Mesothelial cell of epicardium (in vitro differentiated cells): ENCODE measurements around the gene SIK3. TPM values are rescaled to one million over a fixed set of nuclear protein-coding genes. Genes with fewer than 3 reads are reported as not detected.

ENCODE experiments used
- DNase-seq, 2 experiments: peaks; one replicate each; pipeline ENCODE4 v3.0.0; 2021; ENCODE audit warnings: low spot score in 2 of 2; ENCODE audit not compliant: unreplicated experiment in 2 of 2
- H3K27ac Mint-ChIP-seq: 2 replicates; pipeline ENCODE4 v1.8.0; 2021; ENCODE audit warnings: mixed read lengths
- H3K27me3 Mint-ChIP-seq: 2 replicates; pipeline ENCODE4 v1.8.0; 2021; ENCODE audit warnings: low read depth, mixed read lengths
- H3K36me3 Mint-ChIP-seq: 2 replicates; pipeline ENCODE4 v1.8.0; 2021; ENCODE audit warnings: mixed read lengths
- H3K4me1 Mint-ChIP-seq: 2 replicates; pipeline ENCODE4 v1.8.0; 2021; ENCODE audit warnings: mixed read lengths
- H3K4me3 Mint-ChIP-seq: 2 replicates; pipeline ENCODE4 v1.8.0; 2021; ENCODE audit warnings: mild to moderate bottlenecking, moderate library complexity, mixed read lengths
- H3K9me3 Mint-ChIP-seq: 2 replicates; pipeline ENCODE4 v1.8.0; 2021; ENCODE audit warnings: mixed read lengths
- CTCF ChIP-seq: fragments of 200-600 bp; sonication (generic); IDR thresholded peaks from one replicate; pipeline ENCODE4 v1.5.0; 2021; ENCODE audit warnings: antibody characterized with exemption; ENCODE audit not compliant: unreplicated experiment
- total RNA-seq: library from RNA; stranded (reverse); gene quantifications from 3 replicates; pipeline ENCODE4 v1.2.1, GENCODE V29; 2021

Gene SIK3
- total RNA-seq, 1 donor from 2014 or later, result 35.6 TPM

GRCh38 chr11:116984589-116984988 is 113.6 kb downstream of the SIK3 start:
- Mint-ChIP-seq H3K27me3 (no peaks in the 10 kb centered on the region), H3K9me3 (no peaks in the 10 kb centered on the region), H3K27ac (peak overlapping the region; percentile 3), H3K4me1 (peaks cover 14% of the 10 kb centered on the region), H3K4me3 (no peak overlapping the region), H3K36me3 (no peaks in the 10 kb centered on the region)
- TF ChIP-seq CTCF, result no peak
- no peak for DNase-seq

GRCh38 chr11:116984186-116984585 is 114.0 kb downstream of the SIK3 start:
- no peak overlapping the region for H3K4me3 Mint-ChIP-seq
- no peak for DNase-seq
- H3K27ac Mint-ChIP-seq, result peak overlapping the region; percentile 3
- no peaks in the 10 kb centered on the region for H3K36me3 Mint-ChIP-seq
- H3K4me1 Mint-ChIP-seq, result peaks cover 14% of the 10 kb centered on the region
- no peak for TF ChIP-seq CTCF
- H3K27me3 Mint-ChIP-seq, result no peaks in the 10 kb centered on the region
- no peaks in the 10 kb centered on the region for H3K9me3 Mint-ChIP-seq

GRCh38 chr11:116981266-116981885 is 116.9 kb downstream of the SIK3 start:
- Mint-ChIP-seq H3K27ac (no peak overlapping the region), H3K36me3 (no peaks in the 10 kb centered on the region), H3K27me3 (no peaks in the 10 kb centered on the region), H3K4me1 (peaks cover 14% of the 10 kb centered on the region), H3K4me3 (no peak overlapping the region), H3K9me3 (no peaks in the 10 kb centered on the region)
- no peak for DNase-seq
- TF ChIP-seq CTCF, result no peak

- no peaks in the 10 kb centered on the region for H3K27me3 Mint-ChIP-seq
- peaks cover 12% of the 10 kb centered on the region for H3K4me1 Mint-ChIP-seq
- no peak overlapping the region for H3K27ac Mint-ChIP-seq
- no peak for TF ChIP-seq CTCF
- no peak for DNase-seq
- H3K9me3 Mint-ChIP-seq, result no peaks in the 10 kb centered on the region
- peaks cover 2% of the 10 kb centered on the region for H3K36me3 Mint-ChIP-seq
- no peak overlapping the region for H3K4me3 Mint-ChIP-seq
Observed at GRCh38 chr11:116980136-116980793, 118.0 kb downstream of the SIK3 start.

GRCh38 chr11:116976941-116977570 is 121.2 kb downstream of the SIK3 start:
- TF ChIP-seq CTCF, result no peak
- peaks cover 2% of the 10 kb centered on the region for H3K36me3 Mint-ChIP-seq
- no peaks in the 10 kb centered on the region for H3K9me3 Mint-ChIP-seq
- H3K27ac Mint-ChIP-seq, result peak overlapping the region; percentile 69
- DNase-seq, result no peak
- peaks cover 4% of the 10 kb centered on the region for H3K4me1 Mint-ChIP-seq
- no peaks in the 10 kb centered on the region for H3K27me3 Mint-ChIP-seq
- no peak overlapping the region for H3K4me3 Mint-ChIP-seq
